Ishikawa (cell line): ENCODE measurements around the gene ASZ1.

Source experiments
- CREB1 ChIP-seq: IDR thresholded peaks from 2 replicates; pipeline ENCODE4 v1.6.1; 2012; ENCODE audit warnings: low read depth
- EP300 ChIP-seq: IDR thresholded peaks from 2 replicates; pipeline ENCODE4 v1.6.1; 2012; ENCODE audit warnings: borderline replicate concordance
- RAD21 ChIP-seq: IDR thresholded peaks from 2 replicates; pipeline ENCODE4 v1.6.1; 2012; ENCODE audit warnings: low read depth
- TAF1 ChIP-seq: IDR thresholded peaks from 2 replicates; pipeline ENCODE4 v1.6.1; 2012; ENCODE audit warnings: low read depth, mild to moderate bottlenecking
- TCF12 ChIP-seq: IDR thresholded peaks from 2 replicates; pipeline ENCODE4 v1.6.1; 2012; ENCODE audit warnings: low read depth
- YY1 ChIP-seq: IDR thresholded peaks from 2 replicates; pipeline ENCODE4 v1.6.1; 2012; ENCODE audit warnings: low read depth

DNA sequence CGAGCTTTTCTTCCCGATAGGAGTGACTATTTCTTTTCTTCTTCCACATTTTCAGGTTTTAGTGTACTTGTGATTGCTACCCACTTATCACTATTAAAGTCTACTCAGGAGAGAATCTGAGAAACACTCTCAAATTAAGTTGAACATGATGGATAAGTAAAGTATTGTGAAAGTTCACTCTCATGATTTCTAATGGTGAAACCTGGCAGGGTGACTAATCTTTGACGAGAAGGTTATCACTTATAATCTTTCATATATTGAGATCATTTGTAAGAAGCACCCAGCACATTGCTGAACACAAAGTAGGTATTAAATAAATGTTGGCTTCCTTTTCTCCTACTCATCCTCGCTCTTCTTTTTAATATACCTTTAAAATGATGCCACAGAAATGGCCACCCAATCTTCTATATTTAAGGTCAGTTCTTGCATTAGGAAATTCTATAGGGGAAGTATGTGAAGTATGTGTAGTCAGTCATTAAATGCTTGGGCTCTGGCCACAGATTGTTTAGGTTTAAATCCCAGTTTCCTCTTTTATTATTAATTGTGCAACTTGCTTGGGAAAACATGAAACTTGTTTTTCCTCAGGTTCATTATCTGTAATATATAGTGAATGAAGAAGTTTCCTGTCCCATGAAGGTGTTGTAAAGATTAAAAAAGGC lies 49.4 kb upstream of the ASZ1 start:
- TF ChIP-seq TAF1: no peak
- TF ChIP-seq CREB1: no peak
- TF ChIP-seq YY1: no peak
- no peak for TF ChIP-seq EP300
- no peak for TF ChIP-seq RAD21
- TF ChIP-seq TCF12: no peak
